Myocyte (in vitro differentiated cells): ENCODE measurements around the gene PHACTR3. TPM values are rescaled to one million over a fixed set of nuclear protein-coding genes. Genes with fewer than 3 reads are reported as not detected.

Experiments used
- DNase-seq: peaks from one replicate; pipeline ENCODE4 v3.0.0-alpha.2; 2012; ENCODE audit warnings: low read depth
- total RNA-seq: library from RNA; depleted of rRNA; stranded (reverse); fragments of >200 nt; gene quantifications from 2 replicates; pipeline ENCODE4 v1.2.3, GENCODE V29; 2014

The PHACTR3 gene
- total RNA-seq, 1 donor from 2014 or later = not detected

DNA sequence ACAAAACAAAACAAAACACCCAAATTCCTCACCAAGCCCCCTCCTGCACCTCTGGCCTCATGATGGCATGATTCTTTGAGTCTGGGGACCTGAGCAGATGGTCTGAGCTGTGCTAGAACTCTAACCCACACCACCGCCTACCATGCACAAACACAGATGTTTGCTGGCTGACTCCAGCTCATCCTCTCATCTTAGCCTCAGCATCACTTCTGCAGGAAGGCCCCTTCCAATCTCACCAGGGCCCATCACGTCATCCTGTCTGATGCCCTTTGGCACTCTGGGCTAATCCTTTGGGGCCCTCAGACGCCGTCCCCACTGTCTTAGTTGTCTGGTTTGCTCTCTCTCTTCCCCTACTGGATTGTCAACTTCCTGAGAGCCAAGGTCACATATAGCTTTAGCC lies 85.8 kb downstream of the PHACTR3 start:
- DNase-seq = no peak

- no peak for DNase-seq
Measured at GRCh38 chr20:59690976-59691375, 86.6 kb downstream of the PHACTR3 start.

GRCh38 chr20:59692139-59692538 lies 87.8 kb downstream of the PHACTR3 start:
- no peak for DNase-seq

- DNase-seq = no peak
Measured at GRCh38 chr20:59693587-59693986, 89.2 kb downstream of the PHACTR3 start.

DNA sequence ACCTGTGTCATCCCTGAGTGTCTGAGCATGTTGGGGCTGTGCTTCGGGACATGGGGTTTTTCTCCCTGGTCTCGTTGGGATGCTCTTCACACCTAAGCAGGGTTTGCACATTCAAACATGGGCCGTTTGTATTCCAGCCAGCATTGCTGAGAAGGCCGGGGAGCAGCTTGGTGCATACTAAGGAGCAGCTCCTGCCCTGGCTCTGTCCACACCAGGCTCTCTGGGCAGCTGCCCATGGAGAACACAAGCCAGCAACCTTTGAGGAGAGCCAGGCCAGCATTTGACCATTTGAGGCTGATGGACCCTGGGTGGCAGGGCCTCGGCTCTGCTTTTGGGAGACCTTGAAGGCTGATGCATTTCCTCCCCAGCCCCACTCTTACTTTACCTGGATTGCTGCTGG lies 92.1 kb downstream of the PHACTR3 start:
- no peak for DNase-seq

GRCh38 chr20:59697068-59697467 lies 92.7 kb downstream of the PHACTR3 start:
- no peak for DNase-seq

DNA sequence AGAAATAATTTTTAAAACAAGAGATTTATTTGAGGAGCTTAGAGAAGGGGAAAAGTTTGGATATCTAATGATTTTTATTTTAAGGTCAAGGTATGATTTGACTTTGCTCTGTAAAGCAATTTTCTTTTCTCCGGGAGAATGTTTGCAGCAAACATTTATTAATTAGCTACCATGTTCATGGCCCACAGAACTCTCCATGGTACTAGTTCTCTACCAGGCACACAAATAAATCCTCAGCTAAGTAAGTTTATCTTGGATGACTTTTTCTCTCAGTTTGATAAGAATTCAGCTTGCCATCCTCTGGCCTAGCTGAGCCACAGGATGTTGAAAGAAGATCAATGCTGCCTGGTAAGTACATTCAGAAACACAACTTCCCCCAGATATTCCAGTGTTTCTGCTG lies 94.3 kb downstream of the PHACTR3 start:
- DNase-seq = no peak

DNA sequence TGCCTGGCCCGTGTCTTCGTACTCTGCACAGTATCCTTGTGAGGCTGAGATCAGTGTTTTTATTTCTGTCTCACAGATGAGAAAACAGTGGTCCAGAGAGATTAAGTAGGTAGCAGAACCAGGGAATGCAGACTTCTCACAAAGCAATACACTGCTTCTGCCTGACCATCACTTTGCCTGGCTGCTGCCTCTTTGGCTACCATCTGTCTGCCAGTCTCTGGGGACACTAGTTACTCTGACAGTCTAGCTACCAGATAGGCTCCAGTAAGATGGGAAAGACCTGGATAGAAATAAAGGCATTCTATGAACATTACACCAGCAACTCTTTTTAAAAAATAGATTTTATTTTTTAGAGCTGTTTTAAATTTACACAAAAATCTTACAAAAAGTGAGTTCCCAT lies 96.9 kb downstream of the PHACTR3 start:
- no peak for DNase-seq

- DNase-seq = no peak
Measured at GRCh38 chr20:59703046-59703445, 98.7 kb downstream of the PHACTR3 start.

GRCh38 chr20:59705651-59706399 lies 101.5 kb downstream of the PHACTR3 start:
- no peak for DNase-seq

GRCh38 chr20:59706400-59706693 lies 102.0 kb downstream of the PHACTR3 start:
- no peak for DNase-seq

DNA sequence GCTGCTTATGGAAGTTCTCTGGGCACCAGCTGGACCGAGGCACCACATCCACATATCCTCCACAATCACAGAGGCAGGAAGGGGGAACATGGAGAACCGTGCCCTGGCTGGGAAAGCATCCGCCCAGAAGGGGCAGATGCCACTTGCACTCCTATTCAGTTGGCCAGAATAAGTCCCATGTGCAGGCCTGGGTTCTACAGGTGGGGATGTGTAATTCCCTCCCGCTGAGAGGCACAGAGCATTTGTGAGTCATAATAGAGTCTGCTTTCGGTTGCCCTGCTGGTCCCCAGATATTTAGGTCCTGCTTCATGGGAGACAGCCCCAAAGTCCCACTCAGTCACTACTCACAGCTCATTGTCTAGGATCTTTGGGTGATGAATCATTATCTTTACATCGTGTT lies 104.0 kb downstream of the PHACTR3 start:
- no peak for DNase-seq

- no peak for DNase-seq
Measured at GRCh38 chr20:59709636-59710035, 105.3 kb downstream of the PHACTR3 start.

DNA sequence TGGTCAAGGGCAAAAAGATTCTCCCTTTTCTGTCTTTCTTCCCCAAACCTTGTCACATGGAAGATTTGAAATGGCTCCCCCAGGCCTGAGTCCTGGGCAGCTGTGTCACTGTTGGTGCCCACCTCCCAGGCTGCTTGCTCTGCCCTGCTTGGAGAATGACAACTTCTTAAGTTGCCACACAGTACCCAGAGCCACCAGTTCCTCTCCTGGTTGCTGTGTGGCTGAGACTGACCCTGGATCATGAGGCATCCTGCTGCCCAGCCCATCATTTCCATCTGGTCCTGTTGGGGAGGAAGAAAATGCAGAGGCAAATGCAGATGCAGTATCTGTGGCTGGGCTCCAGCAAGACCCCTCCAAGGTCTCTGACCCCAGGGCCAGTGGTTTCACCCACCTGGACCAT lies 113.7 kb downstream of the PHACTR3 start:
- DNase-seq = no peak

DNA sequence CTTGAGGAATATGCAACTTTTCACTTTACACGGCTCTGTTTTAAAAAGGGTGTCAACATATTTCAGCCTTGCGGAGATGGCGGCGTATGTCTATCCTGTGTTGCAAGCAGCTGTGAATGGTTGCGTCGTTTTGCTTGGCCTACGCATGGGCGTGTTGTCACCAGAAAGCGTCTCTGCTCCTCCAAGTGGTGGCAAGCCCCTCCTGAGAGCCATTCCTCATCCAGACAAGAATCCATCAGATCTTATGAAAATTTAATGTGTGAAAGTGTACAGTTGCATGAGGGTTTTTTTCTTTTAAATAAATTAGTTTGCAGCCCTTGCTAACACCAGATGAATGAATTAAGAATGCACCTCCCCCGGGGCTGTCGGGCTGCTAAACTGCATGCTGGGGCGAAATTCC lies 114.4 kb downstream of the PHACTR3 start:
- DNase-seq = no peak

DNA sequence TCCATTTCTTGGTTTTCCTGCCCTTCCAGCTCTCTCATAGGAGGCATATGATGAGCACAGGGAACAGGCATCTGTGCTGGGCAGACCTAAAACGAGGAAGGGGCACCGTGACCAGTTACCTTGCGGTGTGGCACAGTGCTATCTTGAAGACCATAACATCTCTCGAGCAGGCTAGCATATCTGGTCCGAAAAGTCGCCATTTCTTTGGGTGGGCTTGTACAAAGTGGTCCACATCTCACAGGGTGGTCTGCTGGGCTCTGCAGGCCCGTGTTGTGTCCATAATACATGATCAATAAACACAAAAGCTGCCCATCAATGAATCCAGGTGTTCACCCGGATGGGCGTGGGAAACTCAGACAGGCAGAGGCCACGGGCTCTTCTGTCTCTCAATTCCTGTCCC lies 115.7 kb downstream of the PHACTR3 start:
- no peak for DNase-seq

DNA sequence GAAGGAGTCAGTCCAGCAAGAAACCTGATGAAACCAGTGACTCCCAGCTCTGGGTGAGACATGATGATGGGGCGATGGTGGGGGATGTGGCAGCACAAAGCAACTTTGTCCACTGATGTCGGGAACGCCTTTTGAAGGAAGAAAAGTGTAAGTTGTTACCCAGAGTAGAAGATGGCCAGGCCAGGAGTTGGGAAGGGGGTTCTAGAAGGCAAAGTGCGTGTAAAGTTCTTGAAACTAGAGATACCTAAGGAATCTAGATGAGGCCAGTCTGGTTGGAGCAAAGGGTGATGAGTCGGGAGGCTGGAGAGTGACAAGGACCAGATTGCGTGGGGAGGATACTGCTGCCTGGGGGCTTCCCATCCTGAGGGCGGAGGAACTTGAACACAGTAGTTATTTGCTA lies 117.0 kb downstream of the PHACTR3 start:
- DNase-seq = no peak

DNA sequence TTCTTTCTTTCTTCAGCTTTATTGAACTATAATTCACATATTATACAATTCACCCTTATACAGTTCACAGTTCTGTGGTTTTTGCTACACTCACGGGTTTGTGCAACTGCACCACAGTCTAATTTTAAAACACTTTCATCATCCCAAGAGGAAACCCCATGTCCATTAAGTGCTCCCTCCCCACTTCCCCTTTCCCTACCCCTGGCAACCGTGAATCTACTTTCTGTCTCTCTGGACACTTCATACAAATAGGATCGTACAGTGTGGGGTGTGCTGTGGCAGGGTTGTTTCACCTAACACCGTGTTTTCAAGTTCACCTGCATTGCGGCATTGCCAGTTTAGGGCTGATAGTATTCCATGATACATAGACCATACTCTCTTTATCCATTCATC lies 118.8 kb downstream of the PHACTR3 start:
- DNase-seq = no peak

DNA sequence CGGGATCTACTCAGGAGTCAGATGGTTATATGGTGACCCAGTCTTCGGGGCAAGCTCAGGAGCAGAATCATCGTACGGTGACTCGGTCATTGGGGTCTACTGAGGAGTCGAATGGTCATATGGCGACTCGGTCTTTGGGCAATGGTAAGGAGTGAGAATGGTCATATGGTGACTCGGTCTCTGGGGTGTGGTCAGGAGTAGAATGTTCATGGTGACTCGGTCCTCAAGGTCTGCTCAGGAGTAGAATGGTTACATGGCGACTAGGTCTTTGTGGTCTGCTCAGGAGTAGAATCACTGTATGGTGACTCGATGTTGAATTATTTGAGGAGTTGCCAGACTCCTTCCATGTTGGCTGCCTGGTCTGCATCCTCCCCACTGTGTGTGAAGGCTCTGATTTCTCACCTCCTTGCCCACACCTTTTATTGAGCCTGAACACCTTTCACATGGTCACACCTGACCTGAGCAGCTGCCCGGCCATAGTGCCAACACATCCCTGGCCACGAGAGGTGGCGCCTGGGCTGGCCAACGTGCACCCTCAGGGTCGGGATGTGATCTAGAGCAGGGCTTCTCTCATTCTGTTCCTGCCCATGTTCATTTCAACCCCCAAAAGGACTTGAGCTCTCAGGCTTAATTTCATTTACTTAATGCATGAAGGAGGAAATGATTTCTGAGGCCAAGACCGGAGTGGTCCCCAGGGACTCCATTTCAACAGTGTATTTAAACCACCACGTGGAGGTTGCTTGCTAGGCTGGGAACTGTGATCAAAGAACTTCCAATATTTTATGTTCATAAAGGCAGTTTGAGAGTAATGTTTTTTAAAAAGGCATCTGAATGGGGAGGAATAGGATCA lies 119.5 kb downstream of the PHACTR3 start:
- DNase-seq = no peak

- DNase-seq = no peak
Measured at GRCh38 chr20:59724457-59725366, 120.4 kb downstream of the PHACTR3 start.

DNA sequence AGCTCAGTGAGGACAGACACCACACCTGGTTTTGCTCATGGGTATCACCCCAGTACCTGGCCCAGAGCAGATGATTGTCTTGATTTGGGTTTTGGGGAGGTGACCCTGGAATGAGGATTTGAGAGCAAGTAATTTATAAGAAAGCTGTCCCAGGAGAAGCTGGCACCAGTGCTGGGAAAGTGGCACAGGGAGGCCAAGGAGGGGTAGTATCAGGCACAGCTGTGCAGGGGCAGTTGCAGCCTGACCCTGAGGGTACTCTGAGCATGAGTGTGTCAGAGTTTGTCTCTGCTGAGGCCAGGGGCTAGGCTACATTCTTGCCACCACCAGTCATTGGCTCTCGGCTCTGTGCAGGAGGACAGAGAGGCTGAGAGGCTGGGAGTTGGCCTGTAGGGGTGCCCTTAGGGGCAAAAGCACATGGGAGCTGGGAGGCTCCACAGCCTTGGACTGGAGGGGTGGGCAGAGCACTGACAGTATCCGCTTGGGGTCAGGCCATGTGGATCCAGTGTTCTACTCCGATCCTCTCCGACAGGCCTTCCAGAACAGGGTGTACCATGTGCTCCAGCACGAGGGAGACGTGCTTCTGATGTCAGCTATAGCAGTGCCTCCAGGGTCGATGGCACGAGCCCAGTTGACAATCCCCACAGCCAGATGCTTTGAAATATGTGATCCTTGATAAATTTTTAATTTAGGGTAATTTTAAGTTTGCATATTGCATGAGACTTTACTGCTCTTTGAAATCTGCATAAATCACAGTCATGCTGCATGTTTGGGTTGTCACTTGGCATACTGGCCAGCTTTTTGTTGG lies 121.3 kb downstream of the PHACTR3 start:
- no peak for DNase-seq
